IgD-negative memory B cell (primary cell): ENCODE measurements around the gene ZNF764. TPM values are rescaled to one million over a fixed set of nuclear protein-coding genes. Genes with fewer than 3 reads are reported as not detected.
"Not testable (repeated sequence)": the region's sequence is repeated elsewhere in the genome, so short reads cannot be mapped to it uniquely, and the experiment has no call there.

Experiments used
- H3K27ac Mint-ChIP-seq, 3 donors: one replicate each; pipeline ENCODE4 v1.8.0; 2020 to 2022; ENCODE audit warnings: mild to moderate bottlenecking in 3 of 3, mixed read lengths in 3 of 3, moderate library complexity in 1 of 3
- H3K27me3 Mint-ChIP-seq: one replicate; pipeline ENCODE4 v1.8.0; 2021; ENCODE audit warnings: mixed read lengths
- H3K36me3 Mint-ChIP-seq: one replicate; pipeline ENCODE4 v1.8.0; 2020; ENCODE audit warnings: mild to moderate bottlenecking, mixed read lengths
- H3K4me1 Mint-ChIP-seq, 3 donors: one replicate each; pipeline ENCODE4 v1.8.0; 2020 to 2022; ENCODE audit warnings: mixed read lengths in 3 of 3, mild to moderate bottlenecking in 1 of 3
- H3K4me3 Mint-ChIP-seq, 4 donors: one replicate each; pipeline ENCODE4 v1.8.0; 2020 to 2022; ENCODE audit warnings: mild to moderate bottlenecking in 4 of 4, mixed read lengths in 4 of 4, moderate library complexity in 3 of 4
- H3K9me3 Mint-ChIP-seq, 3 donors: one replicate each; pipeline ENCODE4 v1.8.0; 2020 to 2021; ENCODE audit warnings: mixed read lengths in 3 of 3, mild to moderate bottlenecking in 1 of 3
- polyA plus RNA-seq: library from polyadenylated mRNA; unstranded; fragments of 300-500 nt; fragmentation: Illumina TruSeq; gene quantifications from one replicate; pipeline ENCODE4 v1.2.3, GENCODE V29; 2021

Gene ZNF764
- polyA plus RNA-seq, 1 donor from 2014 or later = 6.2 TPM

DNA sequence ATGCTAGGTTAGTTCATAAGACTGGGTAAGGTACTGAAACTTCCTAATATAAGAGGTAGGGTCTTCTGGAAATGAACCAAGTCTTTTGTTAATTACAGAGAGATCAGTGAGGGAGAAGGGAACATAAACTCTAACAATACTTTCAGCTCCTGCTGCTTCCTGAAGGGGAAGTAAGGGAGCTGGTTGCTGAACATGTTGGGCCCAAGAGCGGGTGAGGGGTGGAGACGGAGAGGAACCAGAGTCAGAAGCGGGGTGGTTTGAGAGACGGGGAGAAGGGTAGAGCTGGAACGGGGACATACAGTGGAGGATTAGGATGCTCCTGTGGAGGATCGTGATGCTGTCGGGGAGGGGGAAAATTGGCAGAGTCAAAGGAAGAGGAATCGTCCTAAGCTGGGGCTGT lies 12.1 kb downstream of the ZNF764 start:
- Mint-ChIP-seq H3K9me3 (no peaks in the 10 kb centered on the region), H3K4me1 (peaks cover 0 to 3% (median 1%) of the 10 kb centered on the region in 3 donors), H3K27me3 (no peaks in the 10 kb centered on the region), H3K27ac (no peak overlapping the region), H3K36me3 (no peaks in the 10 kb centered on the region), H3K4me3 (peak overlapping the region in 1 of 4 donors; percentile 6)

DNA sequence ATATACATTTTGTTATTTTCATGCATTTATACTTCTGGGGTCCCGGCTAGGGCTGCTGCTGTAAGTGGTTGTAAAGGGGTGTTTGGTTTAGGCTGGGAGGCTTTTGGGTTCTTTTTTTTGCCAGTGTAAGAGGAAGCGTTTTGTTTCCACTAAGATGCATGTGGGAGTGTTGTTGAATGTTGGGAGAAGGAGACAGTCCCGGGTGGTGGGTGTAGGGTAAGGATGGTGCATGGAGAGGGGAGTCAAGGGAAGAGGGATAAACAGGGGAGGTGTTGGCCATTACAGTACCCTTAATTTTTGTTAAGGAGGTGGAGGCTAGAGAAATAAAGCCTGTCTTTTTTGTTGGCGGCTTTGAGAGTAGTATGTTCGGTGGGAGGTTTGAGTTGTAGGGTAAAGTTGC lies 15.1 kb downstream of the ZNF764 start:
- Mint-ChIP-seq H3K4me1 (peaks cover 0 to 4% (median 3%) of the 10 kb centered on the region in 3 donors), H3K4me3 (no peak overlapping the region), H3K36me3 (no peaks in the 10 kb centered on the region), H3K27ac (no peak overlapping the region), H3K9me3 (no peaks in the 10 kb centered on the region), H3K27me3 (no peaks in the 10 kb centered on the region)

DNA sequence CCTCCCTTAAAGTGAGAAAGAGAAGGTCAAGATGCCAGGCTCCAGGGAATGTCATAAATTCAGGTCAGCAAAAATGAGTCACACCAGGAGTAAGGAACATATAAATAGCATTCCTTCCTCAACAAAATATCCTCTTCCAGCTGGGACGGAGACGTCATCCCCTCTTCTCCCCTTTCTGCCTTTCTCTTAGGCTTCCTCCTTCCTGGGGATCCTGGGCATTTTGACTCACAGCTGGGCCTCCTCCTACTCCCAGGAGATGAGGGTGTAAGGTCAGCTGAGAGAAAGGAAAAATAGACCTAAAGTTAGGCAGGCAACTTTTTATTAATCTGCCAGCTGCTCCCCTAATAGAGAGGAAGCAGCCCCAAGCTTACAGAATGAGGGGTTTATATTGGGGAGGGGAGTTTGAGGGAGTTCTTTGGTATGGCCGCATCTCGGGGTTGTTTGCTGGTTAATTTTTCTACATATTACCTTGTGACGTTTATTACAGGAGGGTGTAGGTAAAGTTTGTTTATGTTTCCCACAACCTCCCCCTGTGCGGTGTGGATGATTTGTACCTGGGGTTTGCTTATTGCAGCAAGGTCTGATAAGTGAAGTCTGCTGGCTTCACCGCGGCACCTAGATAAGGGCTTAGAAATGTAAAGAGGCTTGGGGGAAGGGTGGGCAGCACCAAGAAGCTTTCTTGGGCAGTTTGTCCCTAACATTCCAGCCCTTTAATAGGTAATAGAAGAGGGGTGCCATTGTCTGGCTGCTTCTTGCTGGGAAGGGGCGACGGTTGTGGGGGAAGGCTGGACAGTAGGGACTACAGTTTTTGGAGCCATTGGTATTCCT lies 16.5 kb downstream of the ZNF764 start:
- no peak overlapping the region for H3K27ac Mint-ChIP-seq

GRCh38 chr16:30540916-30541464 lies 17.2 kb downstream of the ZNF764 start:
- H3K36me3 Mint-ChIP-seq, H3K9me3 Mint-ChIP-seq, H3K27ac Mint-ChIP-seq, H3K27me3 Mint-ChIP-seq: not testable (repeated sequence)
- Mint-ChIP-seq H3K4me3 (peak overlapping the region in 1 of 4 donors; percentile 46), H3K4me1 (peaks cover 4 to 14% (median 5%) of the 10 kb centered on the region in 3 donors)

More for the DNA sequence above, 16.5 kb downstream of the ZNF764 start:
- peaks cover 0 to 8% (median 1%) of the 10 kb centered on the region in 3 donors for H3K4me1 Mint-ChIP-seq
- H3K36me3 Mint-ChIP-seq = peaks cover 1% of the 10 kb centered on the region
- H3K27me3 Mint-ChIP-seq = no peaks in the 10 kb centered on the region
- no peak overlapping the region for H3K4me3 Mint-ChIP-seq
- H3K9me3 Mint-ChIP-seq = no peaks in the 10 kb centered on the region

DNA sequence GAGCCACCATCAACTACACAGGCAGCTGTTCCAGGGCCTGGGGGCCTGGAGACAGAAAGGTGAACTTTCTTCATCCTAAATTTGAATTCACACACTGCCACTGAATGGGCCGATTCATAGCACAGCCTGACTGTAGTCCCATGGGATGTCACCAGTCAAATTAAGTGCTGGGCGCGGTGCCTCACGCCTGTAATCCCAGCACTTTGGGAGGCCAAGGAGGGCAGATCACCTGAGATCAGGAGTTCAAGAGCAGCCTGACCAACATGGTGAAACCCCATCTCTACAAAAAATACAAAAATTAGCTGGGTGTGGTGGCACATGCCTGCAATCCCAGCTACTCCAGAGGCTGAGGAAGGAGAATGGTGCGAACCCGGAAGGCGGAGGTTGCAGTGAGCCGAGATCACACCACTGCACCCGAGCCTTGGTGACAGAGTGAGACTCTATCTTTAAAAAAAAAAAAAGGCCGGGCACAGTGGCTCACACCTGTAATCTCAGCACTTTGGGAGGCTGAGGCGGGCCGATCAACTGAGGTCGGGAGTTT lies 18.1 kb downstream of the ZNF764 start:
- not testable (repeated sequence) for H3K27ac Mint-ChIP-seq, H3K27me3 Mint-ChIP-seq, H3K4me3 Mint-ChIP-seq, H3K9me3 Mint-ChIP-seq, H3K36me3 Mint-ChIP-seq
- H3K4me1 Mint-ChIP-seq = peaks cover 5 to 17% (median 12%) of the 10 kb centered on the region in 3 donors

DNA sequence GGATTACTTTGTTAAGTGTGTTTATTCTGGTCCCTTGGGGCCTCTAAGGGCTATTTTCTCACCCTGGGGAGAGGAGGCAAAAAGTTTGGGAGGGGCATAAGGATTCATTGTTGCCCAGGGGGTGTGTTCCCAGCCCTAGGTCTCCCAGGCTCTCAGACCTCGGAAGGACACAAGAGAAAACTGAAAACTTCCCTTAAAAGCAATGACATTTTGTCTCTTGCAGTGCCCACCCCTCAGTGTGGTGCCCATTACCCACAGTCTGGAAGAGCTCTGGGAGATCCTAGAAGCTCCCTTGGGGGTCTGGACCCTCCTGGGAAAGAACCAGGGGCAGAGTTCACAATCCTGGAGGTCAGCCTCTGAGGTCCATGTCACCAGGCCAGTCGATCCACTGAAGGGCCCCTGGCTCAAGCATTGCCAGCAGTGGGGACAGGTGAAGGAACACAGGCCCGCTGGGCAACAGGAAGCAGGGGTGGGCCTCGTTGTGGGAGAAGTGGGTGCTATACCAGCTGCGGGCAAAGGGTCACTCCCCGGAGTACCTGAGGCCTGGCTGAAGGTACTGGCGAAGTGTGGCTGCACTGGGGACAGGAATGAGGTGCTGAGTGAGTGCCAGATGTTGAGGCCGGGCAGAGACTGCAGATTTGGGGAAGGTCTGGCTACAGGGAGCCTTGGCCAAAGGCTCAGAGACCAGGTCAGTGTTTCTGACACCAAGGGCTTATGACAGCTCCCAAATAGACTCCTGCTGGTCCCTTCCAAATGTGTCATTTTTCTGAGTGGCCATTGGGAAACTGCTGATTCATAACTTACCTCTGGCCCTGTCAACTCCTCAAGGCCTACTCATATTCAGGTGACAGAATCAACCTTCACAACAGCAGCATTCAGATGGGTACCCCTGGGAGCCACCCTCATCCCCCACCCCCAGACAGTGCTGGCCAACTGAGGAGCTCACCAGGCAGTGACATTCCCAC lies 18.9 kb downstream of the ZNF764 start:
- Mint-ChIP-seq H3K4me3 (no peak overlapping the region), H3K36me3 (peaks cover 1% of the 10 kb centered on the region), H3K27me3 (no peaks in the 10 kb centered on the region), H3K9me3 (no peaks in the 10 kb centered on the region), H3K27ac (no peak overlapping the region), H3K4me1 (peaks cover 5 to 17% (median 16%) of the 10 kb centered on the region in 3 donors)

- Mint-ChIP-seq H3K27ac (peak overlapping the region; percentile 96 to 99 (median 96)), H3K4me3 (peak overlapping the region in 3 of 4 donors; percentile 98 to 100 (median 99)), H3K4me1 (peaks cover 9 to 21% (median 16%) of the 10 kb centered on the region in 3 donors)
- not testable (repeated sequence) for H3K36me3 Mint-ChIP-seq, H3K9me3 Mint-ChIP-seq, H3K27me3 Mint-ChIP-seq
Observed at GRCh38 chr16:30536391-30537024, 21.7 kb downstream of the ZNF764 start.

GRCh38 chr16:30535777-30536190 lies 22.4 kb downstream of the ZNF764 start:
- Mint-ChIP-seq H3K4me3 (peak overlapping the region; percentile 94 to 100 (median 98)), H3K27ac (peak overlapping the region; percentile 96 to 99 (median 96)), H3K27me3 (no peaks in the 10 kb centered on the region), H3K36me3 (peaks cover 1% of the 10 kb centered on the region), H3K9me3 (no peaks in the 10 kb centered on the region), H3K4me1 (peaks cover 9 to 21% (median 16%) of the 10 kb centered on the region in 3 donors)

DNA sequence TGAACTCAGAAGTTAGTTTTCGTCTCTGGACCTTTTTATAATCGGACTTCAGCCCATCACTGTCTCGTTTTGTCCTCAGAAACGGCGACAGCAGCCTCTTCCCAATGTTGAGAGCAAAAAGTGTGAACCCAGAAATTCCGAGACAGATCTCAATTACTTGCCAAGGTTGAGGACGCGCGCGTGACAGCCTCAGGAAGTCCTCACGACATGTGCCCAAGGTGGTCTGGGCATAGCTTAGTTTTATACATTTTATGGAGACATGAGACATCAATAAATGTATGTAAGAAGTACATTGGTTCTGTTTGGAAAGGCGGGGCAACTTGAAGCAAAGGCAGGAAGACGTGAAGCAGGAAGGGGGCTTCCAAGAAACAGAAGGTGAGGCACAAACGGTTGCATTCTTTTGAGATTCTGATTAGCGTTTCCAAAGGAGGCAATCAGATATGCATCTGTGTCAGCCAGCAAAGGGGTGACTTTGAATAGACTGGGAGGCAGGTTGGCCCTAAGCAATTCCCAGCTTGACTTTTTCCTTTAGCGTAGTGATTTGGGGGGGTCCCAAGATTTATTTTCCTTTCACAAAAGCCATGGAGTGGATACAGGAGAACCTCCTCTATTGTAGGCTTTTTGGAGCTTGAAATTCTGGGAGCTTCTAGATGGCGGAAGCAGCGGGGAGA lies 22.9 kb downstream of the ZNF764 start:
- Mint-ChIP-seq H3K4me3 (peak overlapping the region; percentile 94 to 100 (median 98)), H3K4me1 (peaks cover 9 to 21% (median 16%) of the 10 kb centered on the region in 3 donors), H3K27me3 (no peaks in the 10 kb centered on the region), H3K27ac (peak overlapping the region; percentile 96 to 99 (median 96)), H3K36me3 (peaks cover 1% of the 10 kb centered on the region), H3K9me3 (no peaks in the 10 kb centered on the region)

DNA sequence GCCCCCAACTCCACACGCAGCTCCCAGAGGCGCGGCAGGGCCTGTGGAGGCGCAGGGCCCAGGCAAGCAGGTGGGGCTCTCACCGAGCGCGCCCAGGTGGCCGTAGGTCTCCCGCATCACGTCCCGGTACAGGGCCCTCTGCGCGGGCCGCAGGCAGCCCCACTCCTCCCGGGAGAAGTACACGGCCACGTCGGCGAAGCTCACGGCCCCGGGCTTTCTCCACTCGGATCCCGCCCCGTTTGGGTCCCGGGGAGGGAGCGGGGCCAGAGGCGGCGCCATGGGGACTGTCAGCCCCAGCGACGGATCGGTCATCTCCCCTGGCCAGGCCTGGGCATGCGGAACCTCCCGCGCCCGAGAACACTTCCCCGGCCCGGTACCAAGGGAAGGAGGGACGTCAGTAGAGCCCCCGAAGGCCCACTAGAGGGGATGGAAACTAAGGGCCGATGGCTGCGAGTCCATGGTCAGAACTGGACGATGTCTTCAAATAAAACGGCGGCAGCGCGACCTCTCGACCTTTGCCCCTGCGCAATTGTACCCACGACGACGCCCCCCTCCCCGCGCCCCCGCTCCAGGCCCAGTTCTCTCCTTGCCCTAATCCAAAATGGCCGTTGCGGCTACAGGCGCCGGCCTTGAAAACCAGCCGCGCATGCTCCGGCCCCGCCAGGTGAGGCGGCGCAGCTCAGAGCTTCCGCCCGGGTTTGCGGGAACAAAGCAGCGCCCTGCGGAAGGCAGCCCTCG lies 23.6 kb downstream of the ZNF764 start, which contains the start of gene ZNF747:
TSS of gene ZNF747 (minus strand) at position 491 of the 738 bp plus-strand sequence. CDS start at position 312, 179 bp downstream.
- peaks cover 1% of the 10 kb centered on the region for H3K36me3 Mint-ChIP-seq
- peak within 1 kb of the TSS; percentile 94 to 100 (median 98) for H3K4me3 Mint-ChIP-seq
- no peaks in the 10 kb centered on the region for H3K27me3 Mint-ChIP-seq
- H3K9me3 Mint-ChIP-seq = no peaks in the 10 kb centered on the region
- peaks cover 9 to 18% (median 16%) of the 10 kb centered on the region in 3 donors for H3K4me1 Mint-ChIP-seq
- H3K27ac Mint-ChIP-seq = peak within 1 kb of the TSS; percentile 96 to 99 (median 96)

DNA sequence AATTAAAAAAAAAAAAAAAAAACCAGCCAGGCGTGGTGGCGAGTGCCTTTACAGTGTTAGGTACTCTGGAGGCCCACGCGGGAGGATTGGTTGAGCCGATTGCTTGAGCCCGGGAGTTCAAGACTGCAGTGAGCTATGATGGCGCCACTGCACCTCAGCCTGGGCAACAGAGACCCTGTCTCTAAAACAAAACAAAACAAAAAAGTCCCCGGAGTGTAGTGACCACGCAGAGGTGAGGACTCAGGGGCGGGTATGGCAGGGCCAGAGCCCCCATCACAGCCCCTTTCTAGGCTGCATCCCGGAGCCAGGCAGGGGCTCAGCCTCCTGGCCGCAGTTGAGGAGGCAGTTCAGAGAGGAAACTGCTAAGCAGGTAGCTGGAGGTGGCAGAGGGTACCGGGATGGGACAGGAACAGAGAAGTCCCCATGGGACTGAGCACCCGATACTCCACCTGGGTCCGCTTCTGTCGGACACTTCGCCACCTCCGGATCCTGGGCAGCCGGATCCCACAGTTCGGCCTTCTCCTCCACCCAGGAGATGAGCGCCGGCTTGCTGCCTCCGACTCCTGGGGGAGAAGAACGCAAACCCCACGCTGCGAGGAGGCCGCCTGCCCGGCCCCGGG lies 24.3 kb downstream of the ZNF764 start:
- peaks cover 1% of the 10 kb centered on the region for H3K36me3 Mint-ChIP-seq
- no peaks in the 10 kb centered on the region for H3K27me3 Mint-ChIP-seq
- H3K9me3 Mint-ChIP-seq = no peaks in the 10 kb centered on the region
- H3K4me3 Mint-ChIP-seq = peak overlapping the region; percentile 90 to 100 (median 96)
- peaks cover 9 to 18% (median 16%) of the 10 kb centered on the region in 3 donors for H3K4me1 Mint-ChIP-seq
- H3K27ac Mint-ChIP-seq = peak overlapping the region; percentile 76 to 99 (median 94)

GRCh38 chr16:30533146-30533522 lies 25.0 kb downstream of the ZNF764 start:
- no peaks in the 10 kb centered on the region for H3K9me3 Mint-ChIP-seq
- peaks cover 1% of the 10 kb centered on the region for H3K36me3 Mint-ChIP-seq
- H3K27me3 Mint-ChIP-seq = no peaks in the 10 kb centered on the region
- H3K27ac Mint-ChIP-seq = peak overlapping the region in 2 of 3 donors; percentile 82 to 99
- peak overlapping the region in 3 of 4 donors; percentile 73 to 90 (median 89) for H3K4me3 Mint-ChIP-seq
- H3K4me1 Mint-ChIP-seq = peaks cover 12 to 21% (median 16%) of the 10 kb centered on the region in 3 donors
